CD4-positive, alpha-beta T cell (primary cell): Measurements from ENCODE around the gene PATE3. TPM values are rescaled to one million over a fixed set of nuclear protein-coding genes. Genes with fewer than 3 reads are reported as not detected.

Source experiments
- ATAC-seq: fragments of 200-7000 bp; cut with Tn5 transposase; one replicate; pipeline ENCODE4 v1.10.0; 2022; ENCODE audit warnings: mild to moderate bottlenecking; ENCODE audit not compliant: poor library complexity
- CTCF ChIA-PET: fragments of 350-600 bp; sonication (Branson Sonifier 250); formaldehyde crosslinking; loops from one replicate; lab custom pipeline; 2021; ENCODE audit warnings: antibody characterized with exemption, inconsistent platforms; lab: Charles Lee
- POLR2A ChIA-PET: fragments of 350-600 bp; sonication (Branson Sonifier 250); formaldehyde crosslinking; loops from one replicate; lab custom pipeline; 2021; ENCODE audit warnings: antibody characterized with exemption, inconsistent platforms; lab: Charles Lee
- DNase-seq, 14 experiments: peaks; one replicate each; pipeline ENCODE4 v3.0.0-alpha.2; 2013 to 2020; ENCODE audit warnings: mixed read lengths in 2 of 14
- H3K27ac ChIP-seq, 2 donors: one replicate each; pipeline versions ENCODE4 v1.5.1 to v1.7.0; 2013; ENCODE audit warnings: low read length in 2 of 2, low read depth in 1 of 2, mild to moderate bottlenecking in 1 of 2
- H3K27me3 ChIP-seq, 2 experiments: 1 replicate in 1 of 2; 2 replicates in 1 of 2; pipeline versions ENCODE4 v1.6.1 to v1.7.0; 2013; ENCODE audit warnings: low read length in 2 of 2, control low read depth in 1 of 2, mild to moderate bottlenecking in 1 of 2, moderate library complexity in 1 of 2; ENCODE audit not compliant: insufficient read depth in 2 of 2, control insufficient read depth in 1 of 2
- H3K36me3 ChIP-seq: one replicate; pipeline ENCODE4 v1.6.1; 2013; ENCODE audit warnings: low read length, control low read depth; ENCODE audit not compliant: insufficient read depth
- H3K4me1 ChIP-seq: one replicate; pipeline ENCODE4 v1.6.1; 2013; ENCODE audit warnings: low read length, control low read depth; ENCODE audit not compliant: insufficient read depth
- H3K4me3 ChIP-seq: one replicate; pipeline ENCODE4 v1.5.1; 2013; ENCODE audit warnings: mild to moderate bottlenecking, low read length, moderate library complexity
- H3K9me3 ChIP-seq, 2 experiments: 1 replicate in 1 of 2; 2 replicates in 1 of 2; pipeline versions ENCODE4 v1.6.1 to v1.7.0; 2013; ENCODE audit warnings: low read length in 2 of 2, mild to moderate bottlenecking in 2 of 2, control low read depth in 1 of 2, moderate library complexity in 1 of 2; ENCODE audit not compliant: control insufficient read depth in 1 of 2, insufficient read depth in 1 of 2
- H3K27ac Mint-ChIP-seq: one replicate; pipeline ENCODE4 v1.8.0; 2020; ENCODE audit warnings: mixed read lengths
- H3K27me3 Mint-ChIP-seq: one replicate; pipeline ENCODE4 v1.8.0; 2021; ENCODE audit warnings: mixed read lengths
- H3K36me3 Mint-ChIP-seq: one replicate; pipeline ENCODE4 v1.8.0; 2021; ENCODE audit warnings: low read depth, mixed read lengths
- H3K4me1 Mint-ChIP-seq: one replicate; pipeline ENCODE4 v1.8.0; 2021; ENCODE audit warnings: low read depth, mixed read lengths
- H3K4me3 Mint-ChIP-seq: one replicate; pipeline ENCODE4 v1.8.0; 2020; ENCODE audit warnings: mild to moderate bottlenecking, mixed read lengths
- H3K9me3 Mint-ChIP-seq: one replicate; pipeline ENCODE4 v1.8.0; 2020; ENCODE audit warnings: mixed read lengths
- intact Hi-C, 2 experiments: fragments of 100-400 bp; cut with DNase I in 1 of 2; cut with micrococcal nuclease in 1 of 2; formaldehyde crosslinking; loops; one replicate each; pipeline versions ENCODE4 v1.15.1 to v1.9.0; 2023 to 2025; cut with DNase I, micrococcal nuclease
- total RNA-seq, 174 experiments: library from RNA in 2 of 174; stranded (reverse) in 2 of 174; gene quantifications; one replicate each; pipeline ENCODE4 v1.2.3 and lab custom pipeline; 2021 to 2026
- TF ChIP-seq, protein P1 (sequence below): fragments of 200-600 bp; IDR thresholded peaks from one replicate; pipeline ENCODE4 v1.8.0; 2022; ENCODE audit warnings: antibody characterized with exemption, mild to moderate bottlenecking

The PATE3 gene
- total RNA-seq, 2 experiments from 2014 or later, result not detected

DNA sequence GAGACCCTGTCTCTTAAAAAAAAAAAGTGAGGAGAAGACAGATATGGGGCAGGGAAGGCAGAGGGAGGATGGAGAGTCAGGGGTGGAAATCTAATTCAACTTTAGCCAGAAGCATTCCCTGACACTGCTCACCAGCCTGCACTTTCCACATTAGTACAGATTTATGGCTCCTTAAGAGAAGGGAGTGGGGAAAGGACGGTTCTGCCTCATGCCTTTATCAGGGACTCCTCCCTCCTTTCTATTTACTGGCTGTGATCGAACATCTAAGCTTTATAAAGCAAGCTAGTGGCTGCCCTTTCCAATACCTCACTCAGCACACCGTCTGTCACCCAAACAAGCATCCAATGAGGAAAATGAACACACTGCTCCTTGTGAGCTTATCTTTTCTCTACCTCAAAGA, 45.1 kb downstream of the PATE3 start, which contains the start of gene PATE4:
Gene PATE4, plus strand, starts transcription at position 301 of the 400 bp plus-strand sequence. Its CDS starts 44 bp downstream, at position 345.
- DNase-seq (no peak), ATAC-seq (no peak)
- Mint-ChIP-seq H3K27me3 (peaks cover 40% of the 10 kb centered on the region), H3K36me3 (no peaks in the 10 kb centered on the region), H3K27ac (no peak within 1 kb of the TSS), H3K4me3 (no peak within 1 kb of the TSS), H3K9me3 (peaks cover 4% of the 10 kb centered on the region), H3K4me1 (no peaks in the 10 kb centered on the region)
- H3K9me3 ChIP-seq, result peaks cover 0 to 8% of the 10 kb centered on the region in 2 experiments
- ChIA-PET POLR2A (no interaction called here), CTCF (no interaction called here)
- H3K27ac ChIP-seq, result no peak within 1 kb of the TSS
- H3K36me3 ChIP-seq, result no peaks in the 10 kb centered on the region
- H3K4me3 ChIP-seq, result no peak within 1 kb of the TSS
- H3K27me3 ChIP-seq, result peaks cover 4 to 5% of the 10 kb centered on the region in 2 experiments
- intact Hi-C loops, result no loop called here
- no peaks in the 10 kb centered on the region for H3K4me1 ChIP-seq
- TF ChIP-seq, protein P1, sequence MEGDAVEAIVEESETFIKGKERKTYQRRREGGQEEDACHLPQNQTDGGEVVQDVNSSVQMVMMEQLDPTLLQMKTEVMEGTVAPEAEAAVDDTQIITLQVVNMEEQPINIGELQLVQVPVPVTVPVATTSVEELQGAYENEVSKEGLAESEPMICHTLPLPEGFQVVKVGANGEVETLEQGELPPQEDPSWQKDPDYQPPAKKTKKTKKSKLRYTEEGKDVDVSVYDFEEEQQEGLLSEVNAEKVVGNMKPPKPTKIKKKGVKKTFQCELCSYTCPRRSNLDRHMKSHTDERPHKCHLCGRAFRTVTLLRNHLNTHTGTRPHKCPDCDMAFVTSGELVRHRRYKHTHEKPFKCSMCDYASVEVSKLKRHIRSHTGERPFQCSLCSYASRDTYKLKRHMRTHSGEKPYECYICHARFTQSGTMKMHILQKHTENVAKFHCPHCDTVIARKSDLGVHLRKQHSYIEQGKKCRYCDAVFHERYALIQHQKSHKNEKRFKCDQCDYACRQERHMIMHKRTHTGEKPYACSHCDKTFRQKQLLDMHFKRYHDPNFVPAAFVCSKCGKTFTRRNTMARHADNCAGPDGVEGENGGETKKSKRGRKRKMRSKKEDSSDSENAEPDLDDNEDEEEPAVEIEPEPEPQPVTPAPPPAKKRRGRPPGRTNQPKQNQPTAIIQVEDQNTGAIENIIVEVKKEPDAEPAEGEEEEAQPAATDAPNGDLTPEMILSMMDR, result no peak

DNA sequence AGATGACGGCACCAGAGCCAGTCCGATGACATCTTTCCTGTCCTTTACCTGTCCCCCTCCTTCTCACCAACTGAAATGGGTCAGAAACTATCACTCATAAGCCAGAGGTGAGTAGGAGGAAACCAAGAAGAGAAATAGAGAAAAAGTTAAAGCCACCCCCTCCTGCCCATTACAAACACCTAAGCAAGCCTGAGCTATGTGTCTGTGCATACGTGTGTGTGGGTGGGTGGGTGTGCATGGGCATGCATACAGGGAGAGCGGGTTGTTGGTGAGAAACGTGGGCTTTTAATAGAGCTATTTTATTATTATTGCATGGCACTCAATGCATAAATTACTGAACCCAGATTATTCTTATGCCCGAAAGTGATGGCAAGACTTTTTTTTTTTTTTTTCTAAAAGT, 47.8 kb downstream of the PATE3 start:
- Mint-ChIP-seq H3K9me3 (peaks cover 4% of the 10 kb centered on the region), H3K4me1 (no peaks in the 10 kb centered on the region), H3K27me3 (peaks cover 52% of the 10 kb centered on the region), H3K36me3 (no peaks in the 10 kb centered on the region), H3K27ac (no peak overlapping the region), H3K4me3 (no peak overlapping the region)
- H3K27ac ChIP-seq, result no peak overlapping the region
- POLR2A ChIA-PET, result no interaction called here
- DNase-seq, result no peak
- CTCF ChIA-PET, result no interaction called here
- intact Hi-C loops, result no loop called here
- H3K9me3 ChIP-seq, result peaks cover 0 to 6% of the 10 kb centered on the region in 2 experiments
- TF ChIP-seq, protein P1, result no peak
- H3K36me3 ChIP-seq, result no peaks in the 10 kb centered on the region
- no peak for ATAC-seq
- H3K4me1 ChIP-seq, result no peaks in the 10 kb centered on the region
- H3K4me3 ChIP-seq, result no peak overlapping the region
- peaks cover 4 to 5% of the 10 kb centered on the region in 2 experiments for H3K27me3 ChIP-seq

Other genes with a start within 250 kb of the PATE3 start
- gene EI24, start 218.7 kb upstream of the PATE3 start, total RNA-seq, result 10 to 100 TPM; 21.0 to 22.8 TPM
- gene STT3A, start 195.3 kb upstream of the PATE3 start, total RNA-seq, result 10 to 100 TPM; 35.1 to 38.6 TPM
- 1 to 10 TPM; 6.8 to 7.8 TPM for gene CHEK1, start 163.0 kb upstream of the PATE3 start, total RNA-seq
- gene ACRV1, start 107.3 kb upstream of the PATE3 start, total RNA-seq, result not detected
- gene PATE1, start 41.8 kb upstream of the PATE3 start, total RNA-seq, result not detected
- not detected for gene PATE2, start 9.3 kb upstream of the PATE3 start, total RNA-seq
- gene PATE4, start 45.2 kb downstream of the PATE3 start, total RNA-seq, result not detected
- gene HYLS1, start 99.5 kb downstream of the PATE3 start, total RNA-seq, result 1 to 10 TPM; 1.2 to 1.3 TPM
- gene PUS3, start 115.1 kb downstream of the PATE3 start, total RNA-seq, result 1 to 10 TPM; 6.0 to 7.3 TPM
- not detected for gene DDX25, start 116.4 kb downstream of the PATE3 start, total RNA-seq
- not detected for gene VSIG10L2, start 157.9 kb downstream of the PATE3 start, total RNA-seq